HEK293 (cell line): ENCODE results near the gene TMEM135.

Source experiments
- CTCF ChIP-seq: fragments of 450-650 bp; formaldehyde crosslinking; IDR thresholded peaks from 2 replicates; pipeline ENCODE4 v1.5.1; 2016; ENCODE audit warnings: missing biosample characterization, missing genetic modification characterization
- ZBTB17 ChIP-seq: fragments of 450-650 bp; formaldehyde crosslinking; IDR thresholded peaks from 2 replicates; pipeline ENCODE4 v1.5.1; 2016; ENCODE audit warnings: missing biosample characterization, missing genetic modification characterization
- ZBTB7A ChIP-seq: fragments of 450-650 bp; formaldehyde crosslinking; IDR thresholded peaks from 2 replicates; pipeline ENCODE4 v1.5.1; 2016; ENCODE audit warnings: low read depth, missing biosample characterization, missing genetic modification characterization
- ZNF2 ChIP-seq: fragments of 450-650 bp; formaldehyde crosslinking; IDR thresholded peaks from 2 replicates; pipeline ENCODE4 v1.5.1; 2016; ENCODE audit warnings: missing biosample characterization, missing genetic modification characterization
- ZNF302 ChIP-seq: fragments of 450-650 bp; formaldehyde crosslinking; IDR thresholded peaks from 2 replicates; pipeline ENCODE4 v1.5.1; 2016; ENCODE audit warnings: missing biosample characterization, missing genetic modification characterization, low read depth
- ZNF311 ChIP-seq: fragments of 450-650 bp; formaldehyde crosslinking; IDR thresholded peaks from 2 replicates; pipeline ENCODE4 v1.5.1; 2017; ENCODE audit warnings: missing biosample characterization, missing genetic modification characterization, borderline replicate concordance
- ZNF350 ChIP-seq: fragments of 450-650 bp; formaldehyde crosslinking; IDR thresholded peaks from 2 replicates; pipeline ENCODE4 v1.5.0; 2017; ENCODE audit warnings: missing biosample characterization, mild to moderate bottlenecking, missing genetic modification characterization
- ZNF48 ChIP-seq: fragments of 450-650 bp; formaldehyde crosslinking; IDR thresholded peaks from 2 replicates; pipeline ENCODE4 v1.5.1; 2016; ENCODE audit warnings: missing biosample characterization, missing genetic modification characterization
- ZNF548 ChIP-seq: fragments of 450-650 bp; formaldehyde crosslinking; IDR thresholded peaks from 2 replicates; pipeline ENCODE4 v1.5.1; 2016; ENCODE audit warnings: missing biosample characterization, missing genetic modification characterization
- ZNF747 ChIP-seq: fragments of 450-650 bp; formaldehyde crosslinking; IDR thresholded peaks from 2 replicates; pipeline ENCODE4 v1.5.1; 2016; ENCODE audit warnings: missing biosample characterization, missing genetic modification characterization
- ZNF76 ChIP-seq: fragments of 450-650 bp; formaldehyde crosslinking; IDR thresholded peaks from 2 replicates; pipeline ENCODE4; 2016; ENCODE audit warnings: low read depth, missing biosample characterization, missing genetic modification characterization, borderline replicate concordance
- ZNF768 ChIP-seq: fragments of 450-650 bp; formaldehyde crosslinking; IDR thresholded peaks from 2 replicates; pipeline ENCODE4 v1.5.1; 2018; ENCODE audit warnings: missing biosample characterization, mild to moderate bottlenecking, missing genetic modification characterization
- ZNF792 ChIP-seq: fragments of 450-650 bp; formaldehyde crosslinking; IDR thresholded peaks from 2 replicates; pipeline ENCODE4 v1.5.1; 2016; ENCODE audit warnings: missing biosample characterization, missing genetic modification characterization

GRCh38 chr11:87173185-87174039 lies 135.7 kb downstream of the TMEM135 start:
- TF ChIP-seq ZNF792 (tag by site-specific recombination) = no peak
- TF ChIP-seq CTCF (tag by site-specific recombination) = no peak
- TF ChIP-seq ZNF302 = no peak
- TF ChIP-seq ZNF548 = no peak
- no peak for TF ChIP-seq ZNF350
- no peak for TF ChIP-seq ZNF76 (tag by site-specific recombination)
- no peak for TF ChIP-seq ZNF747 (tag by site-specific recombination)
- no peak for TF ChIP-seq ZNF311 (tag by site-specific recombination)
- no peak for TF ChIP-seq ZNF48 (tag by site-specific recombination)
- TF ChIP-seq ZNF2 (tag by site-specific recombination) = 0 out of 2 replicates have a peak, but pooled peaks have one; percentile 27
- TF ChIP-seq ZBTB7A (tag by site-specific recombination) = no peak
- peak; percentile 67 for TF ChIP-seq ZBTB17 (tag by site-specific recombination)
- no peak for TF ChIP-seq ZNF768 (tag by site-specific recombination)
